HepG2 (cell line): ENCODE data around the gene SATB2. TPM values are rescaled to one million over a fixed set of nuclear protein-coding genes. Genes with fewer than 3 reads are reported as not detected.
A peak's percentile ranks its signal among the peaks of the same experiment; 100 is the strongest.

Source experiments
- CBX5 ChIP-seq: sonication (generic); formaldehyde crosslinking; IDR thresholded peaks from 2 replicates; pipeline ENCODE4 v1.4.0; 2020; ENCODE audit warnings: missing genetic modification reagents, borderline replicate concordance
- CENPT ChIP-seq: sonication (generic); formaldehyde crosslinking; IDR thresholded peaks from 2 replicates; pipeline ENCODE4 v1.8.0; 2022; ENCODE audit warnings: low read depth, mild to moderate bottlenecking, moderate library complexity, missing genetic modification reagents
- ESRRA ChIP-seq: sonication (generic); formaldehyde crosslinking; IDR thresholded peaks from 2 replicates; pipeline ENCODE4 v1.5.1; 2020; ENCODE audit warnings: mild to moderate bottlenecking, low read depth, missing genetic modification reagents
- FOXC1 ChIP-seq: sonication (generic); formaldehyde crosslinking; IDR thresholded peaks from 2 replicates; pipeline ENCODE4 v1.8.0; 2022; ENCODE audit warnings: mild to moderate bottlenecking, missing genetic modification reagents, borderline replicate concordance
- GATAD1 ChIP-seq: IDR thresholded peaks from 2 replicates; pipeline ENCODE4 v1.6.1; 2016; ENCODE audit warnings: missing genetic modification reagents, missing compliant biosample characterization
- GPBP1L1 ChIP-seq: sonication (generic); formaldehyde crosslinking; IDR thresholded peaks from 2 replicates; pipeline ENCODE4 v1.5.0; 2020; ENCODE audit warnings: mild to moderate bottlenecking, missing genetic modification reagents
- GZF1 ChIP-seq: sonication (generic); formaldehyde crosslinking; IDR thresholded peaks from 2 replicates; pipeline ENCODE4 v1.5.1; 2020; ENCODE audit warnings: mild to moderate bottlenecking, missing genetic modification reagents
- IKZF4 ChIP-seq: sonication (generic); formaldehyde crosslinking; IDR thresholded peaks from 2 replicates; pipeline ENCODE4 v1.5.1; 2020; ENCODE audit warnings: borderline replicate concordance, mild to moderate bottlenecking, low read depth, missing genetic modification reagents; ENCODE audit errors: not compliant biosample characterization
- MAX ChIP-seq: IDR thresholded peaks from 2 replicates; pipeline ENCODE4 v1.6.1; 2012; ENCODE audit warnings: inconsistent platforms
- MTERF4 ChIP-seq: sonication (generic); formaldehyde crosslinking; IDR thresholded peaks from 2 replicates; pipeline ENCODE4 v1.8.0; 2023; ENCODE audit warnings: mild to moderate bottlenecking, missing genetic modification reagents
- MYPOP ChIP-seq: sonication (generic); formaldehyde crosslinking; IDR thresholded peaks from 2 replicates; pipeline ENCODE4 v1.8.1; 2023; ENCODE audit warnings: mild to moderate bottlenecking, moderate library complexity, missing genetic modification reagents
- NFATC3 ChIP-seq: sonication (generic); formaldehyde crosslinking; IDR thresholded peaks from 2 replicates; pipeline ENCODE4 v1.5.1; 2020; ENCODE audit warnings: mild to moderate bottlenecking, missing genetic modification reagents
- NFIC ChIP-seq: IDR thresholded peaks from 2 replicates; pipeline ENCODE4 v1.6.1; 2012; ENCODE audit warnings: mild to moderate bottlenecking, low read length, inconsistent platforms
- NFYC ChIP-seq: IDR thresholded peaks from 2 replicates; pipeline ENCODE4 v1.6.1; 2016; ENCODE audit warnings: missing genetic modification reagents, missing compliant biosample characterization
- PHF21A ChIP-seq: sonication (generic); formaldehyde crosslinking; IDR thresholded peaks from 2 replicates; pipeline ENCODE4 v1.5.0; 2020; ENCODE audit warnings: mild to moderate bottlenecking, missing genetic modification reagents
- POLR2G ChIP-seq: fragments of 200-400 bp; formaldehyde crosslinking; IDR thresholded peaks from 2 replicates; pipeline ENCODE4 v1.6.1; 2018; ENCODE audit warnings: mild to moderate bottlenecking, low read depth, low read length, moderate library complexity
- PRPF4 ChIP-seq: fragments of 200-400 bp; formaldehyde crosslinking; IDR thresholded peaks from 2 replicates; pipeline ENCODE4 v1.6.1; 2016; ENCODE audit warnings: low read length, low read depth; ENCODE audit not compliant: poor library complexity, severe bottlenecking
- SIX1 ChIP-seq: sonication (generic); formaldehyde crosslinking; IDR thresholded peaks from 2 replicates; pipeline ENCODE4 v1.4.0; 2020; ENCODE audit warnings: missing genetic modification reagents, borderline replicate concordance
- YEATS4 ChIP-seq: sonication (generic); formaldehyde crosslinking; IDR thresholded peaks from 2 replicates; pipeline ENCODE4 v1.4.0; 2020; ENCODE audit warnings: missing genetic modification reagents, borderline replicate concordance
- ZNF121 ChIP-seq: sonication (generic); formaldehyde crosslinking; IDR thresholded peaks from 2 replicates; pipeline ENCODE4 v1.5.0; 2020; ENCODE audit warnings: mild to moderate bottlenecking, missing genetic modification reagents
- ZNF296 ChIP-seq: sonication (generic); formaldehyde crosslinking; conservative IDR thresholded peaks from 2 replicates; pipeline ENCODE4 v1.5.0; 2020; ENCODE audit warnings: mild to moderate bottlenecking, missing genetic modification reagents
- ZNF33B ChIP-seq: sonication (generic); formaldehyde crosslinking; IDR thresholded peaks from 2 replicates; pipeline ENCODE4 v1.5.1; 2020; ENCODE audit warnings: mild to moderate bottlenecking, missing genetic modification reagents
- ZNF431 ChIP-seq: sonication (generic); formaldehyde crosslinking; IDR thresholded peaks from 2 replicates; pipeline ENCODE4 v1.9.0; 2022; ENCODE audit warnings: missing genetic modification reagents, low read depth, mild to moderate bottlenecking, borderline replicate concordance
- ZNF44 ChIP-seq: sonication (generic); formaldehyde crosslinking; IDR thresholded peaks from 2 replicates; pipeline ENCODE4 v1.5.1; 2020; ENCODE audit warnings: mild to moderate bottlenecking, missing genetic modification reagents
- ZNF564 ChIP-seq: sonication (generic); formaldehyde crosslinking; IDR thresholded peaks from 2 replicates; pipeline ENCODE4 v1.8.1; 2023; ENCODE audit warnings: mild to moderate bottlenecking, missing genetic modification reagents
- ZNF614 ChIP-seq: IDR thresholded peaks from 2 replicates; pipeline ENCODE4 v1.6.1; 2018; ENCODE audit warnings: missing biosample characterization, missing genetic modification reagents, inconsistent platforms, borderline replicate concordance
- ZSCAN25 ChIP-seq: sonication (generic); formaldehyde crosslinking; IDR thresholded peaks from 2 replicates; pipeline ENCODE4 v1.8.0; 2022; ENCODE audit warnings: mild to moderate bottlenecking, missing genetic modification reagents
- polyA plus RNA-seq, 8 experiments: library from polyadenylated mRNA; depleted of rRNA in 3 of 8; stranded (reverse) in 7 of 8; unstranded in 1 of 8; fragments of >200 nt; fragmentation: Illumina TruSeq in 4 of 8; extraction: Trizol in 4 of 8; gene quantifications; 2 replicates each; pipeline versions ENCODE4 v1.2.1 to v1.2.3, GENCODE V29; 2011 to 2016; ENCODE audit warnings: low read depth in 4 of 8, missing spikeins in 1 of 8, mixed read lengths in 1 of 8; ENCODE audit not compliant: insufficient read depth in 1 of 8
- total RNA-seq, 5 experiments: library from RNA; depleted of rRNA; stranded (reverse); fragments of >200 nt; fragmentation: Illumina TruSeq; extraction: Trizol; gene quantifications; 2 replicates each; pipeline ENCODE4 v1.2.3, GENCODE V29; 2016; ENCODE audit warnings: low read depth in 1 of 5

Gene SATB2
- total and polyA plus RNA-seq, 2 of the 13 experiments (the other 11 are each of a cell fraction or from before 2014, with no cell fraction given): 2.5 to 5.5 TPM

- TF ChIP-seq ZSCAN25 (CRISPR knock-in tag): peak; percentile 81
- no peak for TF ChIP-seq NFYC (CRISPR knock-in tag)
- no peak for TF ChIP-seq GATAD1 (CRISPR knock-in tag)
- TF ChIP-seq MYPOP (CRISPR knock-in tag): no peak
- TF ChIP-seq GPBP1L1 (CRISPR knock-in tag): no peak
- no peak for TF ChIP-seq NFATC3 (CRISPR knock-in tag)
- TF ChIP-seq ZNF564 (CRISPR knock-in tag): no peak
- TF ChIP-seq ZNF44: no peak
- TF ChIP-seq ZNF33B (CRISPR knock-in tag): no peak
- no peak for TF ChIP-seq ZNF296 (CRISPR knock-in tag)
- TF ChIP-seq ZNF614 (CRISPR knock-in tag): no peak
- TF ChIP-seq SIX1 (CRISPR knock-in tag): no peak
- no peak for TF ChIP-seq CBX5 (CRISPR knock-in tag)
- TF ChIP-seq NFIC: no peak
- peak; percentile 62 for TF ChIP-seq ZNF431 (CRISPR knock-in tag)
- no peak for TF ChIP-seq ZNF121
- TF ChIP-seq MAX: peak; percentile 85
- TF ChIP-seq CENPT (CRISPR knock-in tag): no peak
- no peak for TF ChIP-seq FOXC1 (CRISPR knock-in tag)
- no peak for TF ChIP-seq GZF1 (CRISPR knock-in tag)
- no peak for TF ChIP-seq PRPF4
- 0 out of 2 replicates have a peak, but pooled peaks have one; percentile 48 for TF ChIP-seq ESRRA (CRISPR knock-in tag)
- no peak for TF ChIP-seq PHF21A (CRISPR knock-in tag)
- peak; percentile 22; the same call in 1 of the 2 replicates for TF ChIP-seq YEATS4 (CRISPR knock-in tag)
- TF ChIP-seq MTERF4 (CRISPR knock-in tag): no peak
- peak; percentile 58 for TF ChIP-seq IKZF4 (CRISPR knock-in tag)
- TF ChIP-seq POLR2G: 0 out of 2 replicates have a peak, but pooled peaks have one; percentile 10
These were observed 468 bp upstream of the SATB2 start (continued) for GRCh38 chr2:199458009-199458805.
